OCI-LY1 (cell line): ENCODE data around the gene YIPF1.
A peak's percentile ranks its signal among the peaks of the same experiment; 100 is the strongest.

Experiments
- H2AFZ ChIP-seq: fragments of 200-600 bp; sonication (generic), shearing (Covaris generic); 2 replicates; pipeline ENCODE4 v1.6.0; 2014; ENCODE audit warnings: antibody characterized with exemption, mild to moderate bottlenecking, low read length
- H3F3A ChIP-seq: fragments of 200-600 bp; sonication (generic), shearing (Covaris generic); 2 replicates; pipeline ENCODE4 v1.6.0; 2014; ENCODE audit warnings: mild to moderate bottlenecking, antibody characterized with exemption, low read length, moderate library complexity; ENCODE audit not compliant: insufficient read depth
- H3K27ac ChIP-seq: fragments of 200-600 bp; sonication (generic); 2 replicates; pipeline ENCODE4 v1.5.1; 2014; ENCODE audit warnings: low read length, mixed run types, mild to moderate bottlenecking, low read depth; ENCODE audit not compliant: poor library complexity, severe bottlenecking
- H3K27me3 ChIP-seq: fragments of 200-600 bp; sonication (generic); 2 replicates; pipeline ENCODE4 v1.6.0; 2014; ENCODE audit warnings: antibody characterized with exemption, mild to moderate bottlenecking, low read length, moderate library complexity; ENCODE audit not compliant: insufficient read depth
- H3K36me3 ChIP-seq: fragments of 200-600 bp; sonication (generic); 2 replicates; pipeline ENCODE4 v1.6.1; 2014; ENCODE audit warnings: mild to moderate bottlenecking, antibody characterized with exemption, low read length, moderate library complexity, mixed read lengths; ENCODE audit not compliant: insufficient read depth
- H3K4me1 ChIP-seq: fragments of 200-600 bp; sonication (generic); 2 replicates; pipeline ENCODE4 v1.5.1; 2014; ENCODE audit warnings: mild to moderate bottlenecking, low read length, moderate library complexity; ENCODE audit not compliant: insufficient read depth, severe bottlenecking
- H3K4me2 ChIP-seq: fragments of 200-600 bp; sonication (generic), shearing (Covaris generic); 2 replicates; pipeline ENCODE4 v1.6.1; 2014; ENCODE audit warnings: low read length
- H3K4me3 ChIP-seq: fragments of 200-600 bp; sonication (generic); 2 replicates; pipeline ENCODE4 v1.5.1; 2014; ENCODE audit warnings: low read length, low read depth, mild to moderate bottlenecking, mixed read lengths; ENCODE audit not compliant: poor library complexity, severe bottlenecking
- H3K79me2 ChIP-seq: fragments of 200-600 bp; shearing (Covaris generic); 2 replicates; pipeline ENCODE4 v1.6.1; 2016; ENCODE audit warnings: mixed run types, low read length, mixed read lengths; ENCODE audit not compliant: insufficient read depth
- H3K9ac ChIP-seq: fragments of 200-600 bp; sonication (generic), shearing (Covaris generic); 2 replicates; pipeline ENCODE4 v1.6.1; 2014; ENCODE audit warnings: mild to moderate bottlenecking, low read length, mixed read lengths
- H3K9me2 ChIP-seq: fragments of 200-600 bp; sonication (generic), shearing (Covaris generic); 2 replicates; pipeline ENCODE4 v1.6.1; 2014; ENCODE audit warnings: low read depth, mild to moderate bottlenecking, low read length, mixed read lengths
- H3K9me3 ChIP-seq: fragments of 200-600 bp; shearing (Covaris generic); 2 replicates; pipeline ENCODE4 v1.6.1; 2014; ENCODE audit warnings: low read length, mixed read lengths
- H4K20me1 ChIP-seq: fragments of 200-600 bp; sonication (generic), shearing (Covaris generic); 2 replicates; pipeline ENCODE4 v1.6.0; 2016; ENCODE audit warnings: mild to moderate bottlenecking, low read length; ENCODE audit not compliant: insufficient read depth
- CTCF ChIP-seq: fragments of 200-600 bp; sonication (generic), shearing (Covaris generic); IDR thresholded peaks from 2 replicates; pipeline ENCODE4 v1.5.1; 2017; ENCODE audit warnings: mild to moderate bottlenecking, antibody characterized with exemption, low read length, moderate library complexity, mixed read lengths
- EZH2 ChIP-seq: fragments of 200-600 bp; sonication (generic), shearing (Covaris generic); IDR thresholded peaks from 2 replicates; pipeline ENCODE4 v1.8.0; 2017; ENCODE audit warnings: borderline replicate concordance, mixed run types, mild to moderate bottlenecking, antibody characterized with exemption, low read length, moderate library complexity, mixed read lengths

Gene YIPF1

GRCh38 chr1:53847980-53848379, 41.6 kb downstream of the YIPF1 start:
- Histone ChIP-seq H3K9me2 (no peaks in the 10 kb centered on the region), H3K27ac (no peak overlapping the region), H3K27me3 (no peaks in the 10 kb centered on the region), H3K9me3 (no peaks in the 10 kb centered on the region), H3K79me2 (no peaks in the 10 kb centered on the region), H2AFZ (no peak overlapping the region), H3K9ac (no peak overlapping the region), H4K20me1 (no peaks in the 10 kb centered on the region), H3F3A (no peaks in the 10 kb centered on the region), H3K36me3 (peaks cover 22% of the 10 kb centered on the region), H3K4me2 (no peak overlapping the region), H3K4me3 (no peak overlapping the region), H3K4me1 (no peaks in the 10 kb centered on the region)
- TF ChIP-seq EZH2 (no peak), CTCF (no peak)

- no peak overlapping the region for H3K4me2 ChIP-seq
- no peaks in the 10 kb centered on the region for H3K9me2 ChIP-seq
- no peaks in the 10 kb centered on the region for H3K27me3 ChIP-seq
- H3K9me3 ChIP-seq: peaks cover 4% of the 10 kb centered on the region; the same call in 1 of the 2 replicates
- peaks cover 6% of the 10 kb centered on the region for H3K4me1 ChIP-seq
- no peak overlapping the region for H3K4me3 ChIP-seq
- H4K20me1 ChIP-seq: no peaks in the 10 kb centered on the region
- no peak overlapping the region for H3K27ac ChIP-seq
- TF ChIP-seq EZH2 (no peak), CTCF (no peak)
- peaks cover 6% of the 10 kb centered on the region for H3K79me2 ChIP-seq
- H2AFZ ChIP-seq: no peak overlapping the region
- H3K9ac ChIP-seq: no peak overlapping the region
- H3K36me3 ChIP-seq: peaks cover 4% of the 10 kb centered on the region; the same call in 1 of the 2 replicates
- H3F3A ChIP-seq: no peaks in the 10 kb centered on the region
Observed at GRCh38 chr1:53842347-53842746, 47.2 kb downstream of the YIPF1 start.

GRCh38 chr1:53838654-53838974, 51.0 kb downstream of the YIPF1 start:
- Histone ChIP-seq H3K4me3 (peak overlapping the region; percentile 98), H3K27me3 (no peaks in the 10 kb centered on the region), H3K27ac (peak overlapping the region; percentile 88), H2AFZ (peak overlapping the region; percentile 99), H3K9me3 (peaks cover 4% of the 10 kb centered on the region; the same call in 1 of the 2 replicates), H3K4me2 (peak overlapping the region; percentile 62), H4K20me1 (no peaks in the 10 kb centered on the region), H3F3A (no peaks in the 10 kb centered on the region), H3K9me2 (no peaks in the 10 kb centered on the region), H3K36me3 (peaks cover 21% of the 10 kb centered on the region), H3K9ac (peak overlapping the region; percentile 99), H3K4me1 (peaks cover 37% of the 10 kb centered on the region), H3K79me2 (peaks cover 43% of the 10 kb centered on the region)
- TF ChIP-seq EZH2 (no peak), CTCF (no peak)
